CD14-positive monocyte (primary cell): ENCODE measurements around the gene UBE3C. TPM values are rescaled to one million over a fixed set of nuclear protein-coding genes. Genes with fewer than 3 reads are reported as not detected.
"Not testable (repeated sequence)": the region's sequence is repeated elsewhere in the genome, so short reads cannot be mapped to it uniquely, and the experiment has no call there.

ENCODE experiments used
- DNase-seq, 3 donors: peaks; one replicate each; pipeline ENCODE4 v3.0.0-alpha.2; 2011 to 2022
- H2AFZ ChIP-seq: 2 replicates; pipeline ENCODE4 v1.6.0; 2012; ENCODE audit warnings: mild to moderate bottlenecking, low read depth, low read length, inconsistent platforms; ENCODE audit not compliant: insufficient read depth, poor library complexity, severe bottlenecking
- H3K27ac ChIP-seq, 2 donors: 1 replicate in 1 of 2; 2 replicates in 1 of 2; pipeline ENCODE4 v1.5.1; 2012 to 2013; ENCODE audit warnings: low read length in 2 of 2, control low read depth in 1 of 2, inconsistent platforms in 1 of 2, low read depth in 1 of 2, mild to moderate bottlenecking in 1 of 2
- H3K27me3 ChIP-seq, 2 donors: one replicate each; pipeline versions ENCODE4 v1.6.0 to v1.6.1; 2011 to 2013; ENCODE audit warnings: low read length in 2 of 2; ENCODE audit not compliant: control insufficient read depth in 2 of 2, insufficient read depth in 2 of 2
- H3K36me3 ChIP-seq, 2 donors: replicated peaks in 1 of 2; 1 replicate in 1 of 2; 2 replicates in 1 of 2; pipeline versions ENCODE4 v1.5.1 to v1.6.1; 2012 to 2013; ENCODE audit warnings: low read length in 2 of 2, control low read depth in 1 of 2, inconsistent platforms in 1 of 2, mild to moderate bottlenecking in 1 of 2; ENCODE audit not compliant: insufficient read depth in 2 of 2, control insufficient read depth in 1 of 2
- H3K4me1 ChIP-seq, 2 donors: 1 replicate in 1 of 2; 2 replicates in 1 of 2; pipeline versions ENCODE4 v1.5.1 to v1.6.1; 2012 to 2013; ENCODE audit warnings: low read length in 2 of 2, control low read depth in 1 of 2, inconsistent platforms in 1 of 2, mild to moderate bottlenecking in 1 of 2, moderate library complexity in 1 of 2; ENCODE audit not compliant: insufficient read depth in 2 of 2, control insufficient read depth in 1 of 2
- H3K4me2 ChIP-seq: replicated peaks from 2 replicates; pipeline ENCODE3; 2012; ENCODE audit warnings: low read length, moderate library complexity, mild to moderate bottlenecking; ENCODE audit not compliant: poor library complexity, severe bottlenecking; ENCODE audit errors: extremely low read depth
- H3K4me3 ChIP-seq, 3 experiments: fragments of 200-600 bp in 1 of 3; sonication (generic) in 1 of 3; replicated peaks in 1 of 3; 1 replicate in 2 of 3; 2 replicates in 1 of 3; pipeline ENCODE4 v1.5.1; 2011 to 2013; ENCODE audit warnings: low read length in 3 of 3, mild to moderate bottlenecking in 3 of 3, control low read depth in 2 of 3, low read depth in 2 of 3, inconsistent platforms in 1 of 3, moderate library complexity in 1 of 3
- H3K79me2 ChIP-seq: 2 replicates; pipeline ENCODE4 v1.6.0; 2012; ENCODE audit warnings: mild to moderate bottlenecking, control low read depth, inconsistent platforms, low read length, moderate library complexity; ENCODE audit not compliant: insufficient read depth
- H3K9ac ChIP-seq: 2 replicates; pipeline ENCODE4 v1.6.0; 2017; ENCODE audit warnings: low read length, mild to moderate bottlenecking; ENCODE audit not compliant: insufficient read depth, poor library complexity, severe bottlenecking
- H3K9me3 ChIP-seq, 2 donors: replicated peaks in 1 of 2; 1 replicate in 1 of 2; 2 replicates in 1 of 2; pipeline versions ENCODE4 v1.5.1 to v1.6.1; 2012 to 2013; ENCODE audit warnings: low read length in 2 of 2, control low read depth in 1 of 2; ENCODE audit not compliant: control insufficient read depth in 1 of 2, insufficient read depth in 1 of 2
- H4K20me1 ChIP-seq: 2 replicates; pipeline ENCODE4 v1.6.0; 2012; ENCODE audit warnings: mild to moderate bottlenecking, low read length, control low read depth, moderate library complexity; ENCODE audit not compliant: insufficient read depth
- H3K27ac Mint-ChIP-seq, 7 donors: one replicate each; pipeline ENCODE4 v1.8.0; 2020; ENCODE audit warnings: mild to moderate bottlenecking in 7 of 7, mixed read lengths in 7 of 7, moderate library complexity in 6 of 7, inconsistent platforms in 2 of 7
- H3K27me3 Mint-ChIP-seq, 3 donors: one replicate each; pipeline ENCODE4 v1.8.0; 2021 to 2022; ENCODE audit warnings: low read depth in 3 of 3, mild to moderate bottlenecking in 3 of 3, mixed read lengths in 3 of 3, moderate library complexity in 3 of 3, inconsistent platforms in 1 of 3
- H3K36me3 Mint-ChIP-seq, 2 donors: one replicate each; pipeline ENCODE4 v1.8.0; 2020; ENCODE audit warnings: mixed read lengths in 2 of 2, inconsistent platforms in 1 of 2, mild to moderate bottlenecking in 1 of 2
- H3K4me1 Mint-ChIP-seq: one replicate; pipeline ENCODE4 v1.8.0; 2020; ENCODE audit warnings: mild to moderate bottlenecking, mixed read lengths
- H3K4me3 Mint-ChIP-seq, 2 donors: one replicate each; pipeline ENCODE4 v1.8.0; 2020; ENCODE audit warnings: mild to moderate bottlenecking in 2 of 2, mixed read lengths in 2 of 2, moderate library complexity in 1 of 2
- H3K9me3 Mint-ChIP-seq, 7 donors: one replicate each; pipeline ENCODE4 v1.8.0; 2020 to 2022; ENCODE audit warnings: mixed read lengths in 7 of 7, mild to moderate bottlenecking in 6 of 7, moderate library complexity in 6 of 7, inconsistent platforms in 2 of 7
- WGBS: methylation state at CpG from one replicate; pipeline ENCODE4 v1.1.5; 2013; ENCODE audit warnings: missing lambda C conversion rate; ENCODE audit not compliant: insufficient coverage; 5-methylcytosine and 5-hydroxymethylcytosine counted together
- intact Hi-C, 2 donors: fragments of 100-400 bp; cut with micrococcal nuclease; formaldehyde crosslinking; loops; one replicate each; pipeline versions ENCODE4 v1.15.0 to v1.15.1; 2023
- polyA plus RNA-seq, 3 donors: library from polyadenylated mRNA; depleted of rRNA in 1 of 3; unstranded in 2 of 3; stranded (reverse) in 1 of 3; fragments of 300-500 nt in 2 of 3; fragments of >200 nt in 1 of 3; fragmentation: Illumina TruSeq in 2 of 3; gene quantifications; 1 replicate in 2 of 3; 2 replicates in 1 of 3; pipeline ENCODE4 v1.2.3, GENCODE V29; 2012 to 2021
- TF ChIP-seq, protein P1 (sequence below): fragments of 200-600 bp; IDR thresholded peaks from one replicate; pipeline ENCODE4 v1.8.0; 2022; ENCODE audit warnings: antibody characterized with exemption, mild to moderate bottlenecking

UBE3C gene
- polyA plus RNA-seq, 3 donors, result 19.5 to 34.5 (median 24.3) TPM

DNA sequence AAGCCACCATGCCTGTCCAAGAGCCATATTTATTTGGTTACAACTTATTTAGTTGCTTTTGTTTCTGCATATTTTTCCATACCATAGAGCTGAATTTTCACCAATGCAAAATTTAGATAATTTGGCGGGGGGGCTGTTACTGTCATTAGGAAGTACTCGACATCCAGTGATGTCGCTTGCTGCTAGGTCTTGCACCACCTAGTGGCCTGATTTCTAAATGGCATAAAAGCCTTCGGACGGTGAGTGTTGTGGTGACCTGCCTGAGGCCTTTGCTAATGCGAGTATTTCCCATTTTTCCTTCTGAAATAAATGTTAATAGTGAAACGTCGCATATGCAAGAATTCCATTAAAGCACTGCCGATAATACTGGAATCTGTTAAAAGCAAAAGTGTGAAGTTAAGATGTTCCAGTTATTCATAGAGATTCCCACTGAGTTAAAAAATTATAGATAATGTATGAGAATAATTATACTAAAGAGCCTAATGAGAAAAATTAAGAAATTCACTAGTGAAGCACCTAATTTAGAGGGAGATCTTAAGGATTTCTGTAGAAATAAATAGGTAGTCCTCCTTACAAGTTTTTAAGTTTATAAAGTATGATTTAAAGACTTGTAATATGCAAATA lies 112.0 kb downstream of the UBE3C start:
- H3K27me3 Mint-ChIP-seq, result no peaks in the 10 kb centered on the region
- no peaks in the 10 kb centered on the region for H3K9me3 Mint-ChIP-seq

DNA sequence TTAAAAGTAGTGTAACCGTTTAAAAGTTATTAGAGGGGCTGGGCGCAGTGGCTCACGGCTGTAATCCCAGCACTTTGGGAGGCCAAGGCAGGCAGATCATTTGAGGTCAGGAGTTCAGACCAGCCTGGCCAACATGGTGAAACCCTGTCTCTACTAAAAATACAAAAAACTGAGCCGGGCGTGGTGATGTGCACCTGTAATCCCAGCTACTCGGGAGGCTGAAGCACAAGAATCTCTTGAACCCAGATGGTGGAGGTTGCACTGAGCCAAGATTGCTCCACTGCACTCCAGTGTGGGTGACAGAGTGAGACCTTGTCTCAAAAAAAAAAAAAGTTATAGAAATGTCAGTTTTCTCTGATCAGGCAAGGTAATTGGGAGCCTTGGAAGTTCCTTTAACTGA lies 113.1 kb downstream of the UBE3C start:
- H3K36me3 Mint-ChIP-seq, result peaks cover 50 to 83% of the 10 kb centered on the region in 2 donors
- not testable (repeated sequence) for H3K27ac ChIP-seq, H3K79me2 ChIP-seq, H3K4me3 ChIP-seq, H3K4me3 Mint-ChIP-seq, H4K20me1 ChIP-seq, H3K4me1 ChIP-seq, H3K4me1 Mint-ChIP-seq, H3K4me2 ChIP-seq, H3K9me3 ChIP-seq, H3K9ac ChIP-seq, H3K27ac Mint-ChIP-seq, DNase-seq, H3K9me3 Mint-ChIP-seq, H3K27me3 Mint-ChIP-seq, H2AFZ ChIP-seq, H3K27me3 ChIP-seq
- WGBS, result 100% methylated on average over 2 of the region's 6 CpGs
- intact Hi-C loops, result loop anchor here in 1 of 2 donors (10.0 kb wide), 1 partner anchor 1457 kb away; no protein-coding TSS in a partner anchor
- peaks cover 49 to 91% of the 10 kb centered on the region in 2 donors for H3K36me3 ChIP-seq

More for the DNA sequence above, 112.0 kb downstream of the UBE3C start:
- no peaks in the 10 kb centered on the region for H3K4me1 ChIP-seq
- H3K27ac Mint-ChIP-seq, result no peak overlapping the region
- no peak overlapping the region for H3K9ac ChIP-seq
- H3K4me3 ChIP-seq, result no peak overlapping the region
- no peak overlapping the region for H3K27ac ChIP-seq
- no peak overlapping the region for H2AFZ ChIP-seq
- no peaks in the 10 kb centered on the region for H3K79me2 ChIP-seq
- H3K27me3 ChIP-seq, result no peaks in the 10 kb centered on the region
- DNase-seq, result peak; percentile 42 to 65 (median 56)
- TF ChIP-seq, protein P1, sequence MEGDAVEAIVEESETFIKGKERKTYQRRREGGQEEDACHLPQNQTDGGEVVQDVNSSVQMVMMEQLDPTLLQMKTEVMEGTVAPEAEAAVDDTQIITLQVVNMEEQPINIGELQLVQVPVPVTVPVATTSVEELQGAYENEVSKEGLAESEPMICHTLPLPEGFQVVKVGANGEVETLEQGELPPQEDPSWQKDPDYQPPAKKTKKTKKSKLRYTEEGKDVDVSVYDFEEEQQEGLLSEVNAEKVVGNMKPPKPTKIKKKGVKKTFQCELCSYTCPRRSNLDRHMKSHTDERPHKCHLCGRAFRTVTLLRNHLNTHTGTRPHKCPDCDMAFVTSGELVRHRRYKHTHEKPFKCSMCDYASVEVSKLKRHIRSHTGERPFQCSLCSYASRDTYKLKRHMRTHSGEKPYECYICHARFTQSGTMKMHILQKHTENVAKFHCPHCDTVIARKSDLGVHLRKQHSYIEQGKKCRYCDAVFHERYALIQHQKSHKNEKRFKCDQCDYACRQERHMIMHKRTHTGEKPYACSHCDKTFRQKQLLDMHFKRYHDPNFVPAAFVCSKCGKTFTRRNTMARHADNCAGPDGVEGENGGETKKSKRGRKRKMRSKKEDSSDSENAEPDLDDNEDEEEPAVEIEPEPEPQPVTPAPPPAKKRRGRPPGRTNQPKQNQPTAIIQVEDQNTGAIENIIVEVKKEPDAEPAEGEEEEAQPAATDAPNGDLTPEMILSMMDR, result peak; percentile 90
- peaks cover 43 to 92% of the 10 kb centered on the region in 2 donors for H3K36me3 ChIP-seq
- intact Hi-C loops, result loop anchor here in 1 of 2 donors (10.0 kb wide), 1 partner anchor 1456 kb away; no protein-coding TSS in a partner anchor
- H3K36me3 Mint-ChIP-seq, result peaks cover 42 to 81% of the 10 kb centered on the region in 2 donors
- WGBS, result 10% methylated on average over 3 of the region's 9 CpGs
- no peaks in the 10 kb centered on the region for H3K4me1 Mint-ChIP-seq
- H3K4me2 ChIP-seq, result no peak overlapping the region
- H4K20me1 ChIP-seq, result no peaks in the 10 kb centered on the region
- H3K9me3 ChIP-seq, result no peaks in the 10 kb centered on the region
- no peak overlapping the region for H3K4me3 Mint-ChIP-seq
